GM21367 (cell line): Measurements from ENCODE around the gene MEF2A.

Experiments used
- ATAC-seq: cut with Tn5 transposase; IDR thresholded peaks from one replicate; pipeline ENCODE4 v1.9.1; 2021; ENCODE audit not compliant: unreplicated experiment

The MEF2A gene

GRCh38 chr15:99753066-99753465 is 187.3 kb downstream of the MEF2A start:
- ATAC-seq, result no peak

- ATAC-seq, result peak; percentile 89
These were observed 190.1 kb downstream of the MEF2A start for GRCh38 chr15:99755692-99756409.

GRCh38 chr15:99762288-99762687 is 196.5 kb downstream of the MEF2A start:
- ATAC-seq, result no peak

GRCh38 chr15:99763827-99764226 is 198.0 kb downstream of the MEF2A start:
- peak; percentile 80 for ATAC-seq

- no peak for ATAC-seq
These were observed 198.7 kb downstream of the MEF2A start for GRCh38 chr15:99764522-99764921.
